ENCODE data around the gene MYT1. TPM values are rescaled to one million over a fixed set of nuclear protein-coding genes. Genes with fewer than 3 reads are reported as not detected.

The MYT1 gene
- total RNA-seq, 1 donor from 2014 or later: not detected

- no peak for DNase-seq (ENCODE audit: low read depth)
- H3K36me3 ChIP-seq (ENCODE audit: control insufficient read depth, insufficient read depth, low read length): no peaks in the 10 kb centered on the region
- peaks cover 18% of the 10 kb centered on the region for H3K27me3 ChIP-seq (ENCODE audit: control insufficient read depth, insufficient read depth, low read length)
- H3K4me3 ChIP-seq (ENCODE audit: low read depth, low read length): no peak overlapping the region
- TF ChIP-seq CTCF (IDR thresholded peaks at IDR 0.05; ENCODE audit: insufficient read depth, low read length, poor library complexity, severe bottlenecking): no peak
Observed at GRCh38 chr20:64244870-64245603, 80.8 kb downstream of the MYT1 start.

- DNase-seq (ENCODE audit: low read depth): no peak
- Histone ChIP-seq H3K4me3 (ENCODE audit: low read depth, low read length) (no peak overlapping the region), H3K36me3 (ENCODE audit: control insufficient read depth, insufficient read depth, low read length) (no peaks in the 10 kb centered on the region), H3K27me3 (ENCODE audit: control insufficient read depth, insufficient read depth, low read length) (peaks cover 18% of the 10 kb centered on the region)
- no peak for TF ChIP-seq CTCF (IDR thresholded peaks at IDR 0.05; ENCODE audit: insufficient read depth, low read length, poor library complexity, severe bottlenecking)
Observed at GRCh38 chr20:64245746-64246595, 81.7 kb downstream of the MYT1 start.

GRCh38 chr20:64246616-64247306 lies 82.5 kb downstream of the MYT1 start:
- Histone ChIP-seq H3K4me3 (ENCODE audit: low read depth, low read length) (no peak overlapping the region), H3K27me3 (ENCODE audit: control insufficient read depth, insufficient read depth, low read length) (peaks cover 18% of the 10 kb centered on the region), H3K36me3 (ENCODE audit: control insufficient read depth, insufficient read depth, low read length) (no peaks in the 10 kb centered on the region)
- TF ChIP-seq CTCF (IDR thresholded peaks at IDR 0.05; ENCODE audit: insufficient read depth, low read length, poor library complexity, severe bottlenecking): no peak
- no peak for DNase-seq (ENCODE audit: low read depth)

GRCh38 chr20:64247307-64247618 lies 83.0 kb downstream of the MYT1 start:
- H3K4me3 ChIP-seq (ENCODE audit: low read depth, low read length): no peak overlapping the region
- peaks cover 18% of the 10 kb centered on the region for H3K27me3 ChIP-seq (ENCODE audit: control insufficient read depth, insufficient read depth, low read length)
- DNase-seq (ENCODE audit: low read depth): no peak
- no peaks in the 10 kb centered on the region for H3K36me3 ChIP-seq (ENCODE audit: control insufficient read depth, insufficient read depth, low read length)
- no peak for TF ChIP-seq CTCF (IDR thresholded peaks at IDR 0.05; ENCODE audit: insufficient read depth, low read length, poor library complexity, severe bottlenecking)

GRCh38 chr20:64247970-64248841 lies 84.0 kb downstream of the MYT1 start:
- H3K27me3 ChIP-seq (ENCODE audit: control insufficient read depth, insufficient read depth, low read length): peaks cover 16% of the 10 kb centered on the region
- TF ChIP-seq CTCF (IDR thresholded peaks at IDR 0.05; ENCODE audit: insufficient read depth, low read length, poor library complexity, severe bottlenecking): no peak
- H3K36me3 ChIP-seq (ENCODE audit: control insufficient read depth, insufficient read depth, low read length): no peaks in the 10 kb centered on the region
- DNase-seq (ENCODE audit: low read depth): no peak
- H3K4me3 ChIP-seq (ENCODE audit: low read depth, low read length): no peak overlapping the region
